Gastrocnemius medialis (tissue), 4 donors: Measurements from ENCODE around the gene ZFYVE26.

Source experiments
- POLR2A ChIP-seq, 2 donors: fragments of 450-650 bp; IDR thresholded peaks; one replicate each; pipeline ENCODE4 v1.6.1; 2017; ENCODE audit warnings: antibody characterized with exemption in 2 of 2, mild to moderate bottlenecking in 2 of 2, moderate library complexity in 2 of 2
- TF ChIP-seq, protein P1 (sequence below), 5 experiments: fragments of 450-650 bp in 3 of 5; fragments of 200-600 bp in 2 of 5; sonication (generic) in 2 of 5; IDR thresholded peaks in 4 of 5; conservative IDR thresholded peaks in 1 of 5; 1 replicate in 4 of 5; 2 replicates in 1 of 5; pipeline ENCODE4 v1.5.1; 2016 to 2019; ENCODE audit warnings: antibody characterized with exemption in 5 of 5, mild to moderate bottlenecking in 3 of 5, moderate library complexity in 3 of 5

DNA sequence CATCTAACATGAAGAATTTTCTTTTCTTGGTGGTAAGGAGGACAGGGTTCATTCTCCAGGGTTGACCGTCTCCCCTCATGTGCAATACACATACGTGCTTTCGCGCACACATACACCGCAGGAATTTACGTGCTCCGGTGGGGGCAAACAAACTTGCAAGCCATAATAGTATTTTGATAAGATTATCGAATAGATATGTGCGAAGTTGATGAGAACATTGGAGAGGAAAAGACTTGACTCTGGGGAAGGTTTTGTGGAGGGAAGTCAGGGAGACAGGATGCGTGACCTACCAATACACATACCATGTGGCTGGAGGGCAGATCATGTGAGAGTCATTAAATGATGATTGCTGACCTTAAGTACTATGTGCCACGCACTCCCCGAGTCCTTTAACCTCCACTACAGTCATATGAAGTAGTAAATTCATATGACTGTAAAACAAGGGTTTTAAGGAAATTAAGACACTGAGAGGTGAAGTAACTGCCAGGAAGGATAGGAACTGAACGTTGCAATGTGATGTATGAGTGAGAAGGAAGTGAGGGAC, 4.1 kb upstream of the ZFYVE26 start:
- no peak for TF ChIP-seq POLR2A (IDR thresholded peaks at IDR 0.05)
- TF ChIP-seq, protein P1, sequence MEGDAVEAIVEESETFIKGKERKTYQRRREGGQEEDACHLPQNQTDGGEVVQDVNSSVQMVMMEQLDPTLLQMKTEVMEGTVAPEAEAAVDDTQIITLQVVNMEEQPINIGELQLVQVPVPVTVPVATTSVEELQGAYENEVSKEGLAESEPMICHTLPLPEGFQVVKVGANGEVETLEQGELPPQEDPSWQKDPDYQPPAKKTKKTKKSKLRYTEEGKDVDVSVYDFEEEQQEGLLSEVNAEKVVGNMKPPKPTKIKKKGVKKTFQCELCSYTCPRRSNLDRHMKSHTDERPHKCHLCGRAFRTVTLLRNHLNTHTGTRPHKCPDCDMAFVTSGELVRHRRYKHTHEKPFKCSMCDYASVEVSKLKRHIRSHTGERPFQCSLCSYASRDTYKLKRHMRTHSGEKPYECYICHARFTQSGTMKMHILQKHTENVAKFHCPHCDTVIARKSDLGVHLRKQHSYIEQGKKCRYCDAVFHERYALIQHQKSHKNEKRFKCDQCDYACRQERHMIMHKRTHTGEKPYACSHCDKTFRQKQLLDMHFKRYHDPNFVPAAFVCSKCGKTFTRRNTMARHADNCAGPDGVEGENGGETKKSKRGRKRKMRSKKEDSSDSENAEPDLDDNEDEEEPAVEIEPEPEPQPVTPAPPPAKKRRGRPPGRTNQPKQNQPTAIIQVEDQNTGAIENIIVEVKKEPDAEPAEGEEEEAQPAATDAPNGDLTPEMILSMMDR (IDR thresholded peaks at IDR 0.05 in 4 of 5, conservative IDR thresholded peaks at IDR 0.05 in 1 of 5): no peak
